Stimulated activated CD4-positive, alpha-beta T cell treated with anti-CD3 and anti-CD28 coated beads, Interleukin-4, amount 100 ng/mL, for 1 hour (primary cell): ENCODE data around the gene AHSG.
A peak's percentile ranks its signal among the peaks of the same experiment; 100 is the strongest.

Experiments
- DNase-seq: peaks from one replicate; pipeline ENCODE4 v3.0.0-alpha.2; 2020

The AHSG gene

GRCh38 chr3:186594591-186595113 lies 18.2 kb upstream of the AHSG start:
- no peak for DNase-seq

DNA sequence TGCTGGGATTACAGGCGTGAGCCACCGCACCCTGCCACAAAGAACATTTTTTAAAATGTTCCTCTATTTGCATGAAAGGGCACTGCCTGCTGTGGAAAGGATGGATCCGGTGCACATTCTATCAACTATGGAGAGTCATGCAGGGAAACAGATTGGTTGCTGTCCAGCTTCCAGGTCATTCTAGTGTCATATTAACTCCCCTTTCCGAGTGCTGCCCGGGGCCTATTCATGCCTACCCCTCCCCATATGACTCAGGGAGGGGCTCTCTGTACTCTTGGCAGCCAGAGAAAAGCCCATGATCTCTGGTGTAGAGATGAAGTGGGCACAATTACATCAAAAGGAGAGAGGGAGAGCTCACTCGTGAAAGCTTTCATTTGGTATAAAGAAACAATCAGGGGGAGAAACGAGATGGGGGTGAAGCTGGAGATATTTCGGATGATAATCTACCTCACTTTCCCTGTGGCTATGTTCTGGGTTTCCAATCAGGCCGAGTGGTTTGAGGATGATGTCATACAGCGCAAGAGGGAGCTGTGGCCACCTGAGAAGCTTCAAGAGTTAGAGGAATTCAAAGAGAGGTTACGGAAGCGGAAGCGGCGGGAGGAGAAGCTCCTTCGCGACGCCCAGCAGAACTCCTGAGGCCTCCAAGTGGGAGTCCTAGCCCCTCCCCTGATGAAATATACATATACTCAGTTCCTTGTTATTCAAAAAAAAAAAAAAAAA lies 16.1 kb upstream of the AHSG start:
- DNase-seq = no peak

DNA sequence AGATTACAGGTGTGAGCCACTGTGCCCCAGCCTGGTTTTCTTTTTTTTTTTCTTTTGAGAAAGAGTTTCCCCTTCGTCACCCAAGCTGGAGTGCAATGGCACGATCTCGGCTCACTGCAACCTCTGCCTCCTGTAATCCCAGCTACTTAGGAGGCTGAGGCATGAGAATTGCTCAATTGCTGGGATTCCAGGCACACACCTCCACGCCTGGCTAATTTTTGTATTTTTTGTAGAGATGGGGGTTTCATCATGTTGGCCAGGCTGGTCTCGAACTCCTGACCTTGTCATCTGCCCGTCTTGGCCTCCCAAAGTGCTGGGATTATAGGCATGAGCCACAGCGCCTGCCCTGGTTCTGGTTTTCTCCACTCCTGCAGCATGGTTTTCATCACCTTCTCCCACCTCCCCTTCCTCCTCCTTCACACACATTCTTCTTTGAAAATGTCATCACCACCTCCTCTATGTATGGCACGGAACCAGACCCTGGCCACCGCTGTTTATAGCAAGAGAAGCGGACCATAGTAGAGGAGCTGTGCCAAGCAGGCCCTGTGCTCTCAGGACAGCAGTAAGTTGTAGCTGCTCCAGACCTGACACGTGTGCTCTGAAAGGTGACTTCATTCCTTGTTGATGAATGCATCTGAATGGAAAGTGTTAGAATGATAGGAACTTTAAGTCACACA lies 14.6 kb upstream of the AHSG start:
- DNase-seq = no peak

DNA sequence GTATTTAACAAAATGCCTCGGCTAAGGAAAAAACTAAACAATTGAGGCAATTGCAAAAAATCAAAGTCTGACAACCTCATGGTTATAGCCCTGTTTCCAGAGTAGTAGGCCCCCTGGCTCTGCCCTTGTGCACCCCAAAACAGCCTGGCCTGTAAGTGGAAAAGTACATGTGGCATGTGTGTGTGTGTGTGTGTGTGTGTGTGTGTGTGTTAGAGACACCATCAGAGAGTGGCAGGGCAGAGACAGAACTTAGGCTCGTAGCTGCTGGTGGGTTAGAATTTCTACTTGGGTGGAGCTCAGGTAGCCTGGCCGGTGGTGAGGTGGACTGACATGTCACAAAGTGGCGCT lies 14.1 kb upstream of the AHSG start:
- DNase-seq = no peak

DNA sequence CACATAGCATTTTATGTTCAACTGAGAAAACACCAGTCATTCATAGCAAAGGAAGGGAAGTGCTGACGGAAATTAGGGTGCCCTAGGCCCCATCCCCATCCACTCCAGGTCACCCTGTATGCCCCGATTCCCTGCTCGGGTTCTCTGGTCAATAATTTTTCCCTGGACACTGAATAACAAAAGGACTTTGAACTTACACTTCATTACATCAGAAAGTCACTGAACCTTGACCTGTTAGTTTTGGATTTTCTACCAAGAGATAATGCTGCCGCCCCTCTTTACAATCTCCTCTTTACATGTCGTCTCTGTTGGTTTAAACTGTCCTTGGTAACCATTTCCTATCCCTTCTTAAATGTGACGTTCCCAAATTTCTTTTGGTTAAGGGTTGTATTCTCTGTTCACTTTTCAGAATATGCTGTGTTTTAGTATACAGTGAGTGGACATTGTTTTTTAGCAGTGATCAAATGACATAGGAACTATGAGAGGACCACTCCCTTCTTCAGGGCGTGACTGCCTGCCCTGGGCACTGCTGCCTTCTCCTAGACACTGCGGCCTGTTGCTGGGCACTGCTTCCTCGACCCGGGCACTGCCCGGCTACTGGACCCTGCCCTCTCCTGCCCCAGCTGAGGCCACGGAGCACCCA lies 13.6 kb upstream of the AHSG start:
- no peak for DNase-seq

- DNase-seq = no peak
These were observed 13.1 kb upstream of the AHSG start for GRCh38 chr3:186599785-186600166.

GRCh38 chr3:186600896-186601295 lies 12.0 kb upstream of the AHSG start:
- DNase-seq = no peak

DNA sequence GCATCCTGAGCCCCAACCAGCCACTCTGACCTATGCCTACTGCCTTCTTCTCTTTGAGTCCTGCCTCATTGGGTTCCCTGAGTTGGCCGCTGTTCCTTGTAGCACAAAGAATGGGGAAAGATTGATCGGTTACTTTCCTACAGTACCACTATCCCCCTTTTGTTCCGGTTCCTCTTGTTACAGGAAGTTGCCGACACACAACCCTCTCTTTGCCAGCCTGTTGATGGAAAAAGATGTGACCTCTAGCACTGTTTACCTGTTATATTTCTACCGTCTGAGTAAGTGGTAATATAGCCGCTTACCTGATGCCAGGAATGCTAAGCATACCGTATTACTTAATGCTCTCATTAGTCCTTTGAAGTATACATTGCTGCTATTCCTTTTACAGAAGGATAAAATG lies 9.7 kb upstream of the AHSG start:
- DNase-seq = no peak

DNA sequence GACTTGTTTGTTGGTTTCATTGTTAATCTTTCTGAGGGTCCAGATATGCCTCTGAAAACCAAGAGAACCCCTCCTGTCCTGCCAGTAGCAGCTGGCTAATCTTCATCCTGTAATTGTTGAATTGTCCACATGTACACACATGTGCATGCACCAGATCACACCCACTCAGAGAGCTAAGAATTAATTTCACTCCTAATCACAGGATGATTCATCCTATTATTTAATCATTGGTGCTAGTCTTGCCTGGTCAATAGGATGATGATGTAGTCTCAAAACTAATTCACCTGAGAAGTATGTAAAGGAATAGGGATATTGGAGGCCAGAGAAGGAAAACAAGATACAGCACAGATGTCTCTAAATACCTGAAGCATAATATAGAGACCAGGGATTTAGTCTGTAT lies 7.8 kb upstream of the AHSG start:
- no peak for DNase-seq

GRCh38 chr3:186605561-186606545 lies 7.0 kb upstream of the AHSG start:
- no peak for DNase-seq

DNA sequence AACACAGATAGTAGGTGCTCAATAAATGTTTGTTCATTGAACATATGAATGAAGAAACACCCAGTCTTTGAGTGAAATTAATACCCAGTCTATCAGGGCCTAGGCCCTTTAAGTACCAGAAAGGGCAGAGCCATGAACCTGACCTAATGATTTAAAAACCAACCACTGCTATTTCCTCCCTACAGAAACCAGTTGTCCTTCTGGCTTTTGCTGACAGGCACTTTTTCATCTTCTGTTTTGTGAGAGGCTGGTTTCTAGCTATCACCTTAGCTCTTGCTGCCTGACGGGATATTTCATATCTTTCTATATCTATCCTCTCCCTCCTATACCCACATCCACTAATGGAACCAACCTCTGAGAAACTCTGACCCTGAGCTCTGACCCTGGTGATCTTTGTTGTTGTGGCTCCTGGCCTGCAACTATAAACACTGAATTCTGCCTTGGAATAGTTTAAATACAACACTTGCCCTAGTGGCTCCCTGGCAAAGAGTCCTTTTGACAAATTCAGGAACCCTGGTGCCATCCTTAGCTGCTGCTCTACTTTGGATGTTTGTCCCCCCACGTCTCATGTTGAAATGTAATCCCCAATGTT lies 4.1 kb upstream of the AHSG start:
- DNase-seq = no peak

DNA sequence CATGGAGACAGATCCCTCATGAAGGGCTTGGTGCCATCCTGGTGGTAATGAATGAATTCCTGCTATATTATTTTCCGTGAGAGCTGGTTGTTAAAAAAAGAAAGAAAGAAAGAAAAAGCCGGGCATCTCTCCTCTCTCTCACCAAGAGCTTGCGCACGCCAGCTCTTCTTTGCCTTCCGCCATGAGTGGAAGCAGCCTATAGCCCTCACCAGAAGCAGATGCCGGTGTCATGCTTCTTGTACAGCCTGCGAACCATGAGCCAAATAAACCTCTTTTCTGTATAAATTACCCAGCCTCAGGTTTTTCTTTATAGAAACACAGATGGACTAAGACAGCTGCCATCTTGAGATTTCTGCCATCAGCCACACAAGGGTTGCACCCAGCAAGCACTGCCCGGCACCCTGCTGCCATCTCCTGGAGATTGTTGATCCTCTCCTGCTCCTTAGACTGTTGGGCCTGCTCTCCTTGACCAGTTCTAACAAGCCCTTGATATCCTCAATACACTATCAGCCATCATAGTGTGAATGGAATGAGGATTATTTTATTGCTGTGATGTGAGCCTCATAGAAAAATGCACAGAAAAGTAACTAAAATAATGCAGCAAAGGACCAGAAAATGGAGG lies 3.5 kb upstream of the AHSG start:
- no peak for DNase-seq

GRCh38 chr3:186612065-186612464 lies 795 bp upstream of the AHSG start:
- DNase-seq = no peak

GRCh38 chr3:186613637-186614265 lies 891 bp downstream of the AHSG start:
- no peak for DNase-seq

- DNase-seq = no peak
These were observed 1.4 kb downstream of the AHSG start for GRCh38 chr3:186614266-186614596.

DNA sequence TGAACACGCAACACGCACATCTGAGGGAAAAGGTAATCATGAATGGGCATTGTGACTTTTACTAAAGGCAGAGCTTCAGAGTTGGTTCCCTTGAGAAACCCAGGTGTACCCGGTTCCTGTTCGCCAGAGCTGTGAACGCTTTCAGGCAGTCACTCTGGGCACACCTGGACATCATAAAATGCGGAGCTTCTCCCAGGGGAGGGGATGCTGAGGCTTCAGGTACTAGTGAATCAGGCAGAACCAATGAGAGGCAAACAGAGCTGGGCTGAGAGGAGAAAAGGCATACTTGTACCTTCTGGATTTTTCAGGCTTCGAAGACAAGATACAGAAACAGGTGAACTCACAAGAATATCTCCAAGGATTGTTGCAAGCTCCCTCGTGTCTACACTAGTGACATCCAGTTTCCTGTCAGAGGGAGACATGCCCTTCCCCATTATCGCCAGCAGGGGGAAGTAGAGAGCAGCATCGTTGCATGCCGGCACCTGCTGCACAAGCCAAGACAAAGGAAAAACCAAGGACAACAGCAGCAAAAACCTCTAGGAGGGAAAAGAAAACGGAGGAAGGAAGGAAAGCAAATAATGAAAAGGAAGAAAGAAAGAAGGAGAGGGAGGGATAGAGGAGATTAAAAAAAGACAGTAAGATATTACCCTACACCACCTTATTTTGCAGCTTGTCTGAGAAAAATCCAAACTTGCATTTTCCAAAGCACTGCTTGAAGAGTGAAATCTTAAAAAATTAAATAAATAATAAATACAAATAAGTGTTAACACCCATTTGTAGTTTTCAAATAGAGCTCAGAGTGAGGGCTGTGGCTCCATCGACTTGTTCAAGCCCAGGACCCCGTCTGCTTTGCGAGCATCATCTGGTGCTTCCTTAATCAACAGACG lies 2.0 kb downstream of the AHSG start:
- peak; percentile 71 for DNase-seq

- no peak for DNase-seq
These were observed 3.4 kb downstream of the AHSG start for GRCh38 chr3:186616299-186616617.

DNA sequence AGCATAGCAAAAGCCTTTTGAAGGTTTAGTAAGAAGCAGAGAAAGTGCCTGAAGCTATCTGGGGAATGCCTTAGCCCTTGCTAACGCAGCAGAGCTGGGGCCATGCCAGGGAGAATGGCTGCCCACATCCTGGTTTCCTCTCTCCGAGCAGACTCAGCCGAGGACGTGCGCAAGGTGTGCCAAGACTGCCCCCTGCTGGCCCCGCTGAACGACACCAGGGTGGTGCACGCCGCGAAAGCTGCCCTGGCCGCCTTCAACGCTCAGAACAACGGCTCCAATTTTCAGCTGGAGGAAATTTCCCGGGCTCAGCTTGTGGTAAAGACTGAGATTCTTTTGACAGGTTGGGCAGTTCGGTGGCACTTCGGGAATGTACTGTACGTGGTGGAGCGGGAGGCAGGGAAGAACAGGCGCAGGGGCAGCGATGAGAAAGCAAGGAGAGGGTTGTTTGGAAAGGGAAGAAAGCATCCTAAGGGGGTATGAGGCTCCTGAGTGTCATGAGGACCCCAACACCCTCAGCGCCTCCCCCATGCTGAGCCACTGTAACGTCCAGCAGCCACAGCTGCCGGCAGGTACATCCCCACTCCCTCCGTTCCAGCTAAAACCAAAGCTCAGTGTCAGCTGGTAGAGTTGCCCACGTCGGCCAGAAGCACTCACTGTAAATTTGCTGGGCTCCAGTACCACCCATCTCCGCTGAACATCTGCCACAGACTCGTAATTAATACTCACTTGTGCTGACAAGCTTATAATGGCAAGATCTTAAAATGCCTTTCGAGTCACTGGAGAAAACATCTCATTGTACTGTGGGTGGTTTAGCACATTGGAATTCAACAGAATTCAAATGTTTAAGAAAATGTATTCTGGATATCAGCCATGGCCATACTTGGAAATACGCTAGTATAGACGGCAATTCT lies 4.4 kb downstream of the AHSG start:
- peak; percentile 85 for DNase-seq

DNA sequence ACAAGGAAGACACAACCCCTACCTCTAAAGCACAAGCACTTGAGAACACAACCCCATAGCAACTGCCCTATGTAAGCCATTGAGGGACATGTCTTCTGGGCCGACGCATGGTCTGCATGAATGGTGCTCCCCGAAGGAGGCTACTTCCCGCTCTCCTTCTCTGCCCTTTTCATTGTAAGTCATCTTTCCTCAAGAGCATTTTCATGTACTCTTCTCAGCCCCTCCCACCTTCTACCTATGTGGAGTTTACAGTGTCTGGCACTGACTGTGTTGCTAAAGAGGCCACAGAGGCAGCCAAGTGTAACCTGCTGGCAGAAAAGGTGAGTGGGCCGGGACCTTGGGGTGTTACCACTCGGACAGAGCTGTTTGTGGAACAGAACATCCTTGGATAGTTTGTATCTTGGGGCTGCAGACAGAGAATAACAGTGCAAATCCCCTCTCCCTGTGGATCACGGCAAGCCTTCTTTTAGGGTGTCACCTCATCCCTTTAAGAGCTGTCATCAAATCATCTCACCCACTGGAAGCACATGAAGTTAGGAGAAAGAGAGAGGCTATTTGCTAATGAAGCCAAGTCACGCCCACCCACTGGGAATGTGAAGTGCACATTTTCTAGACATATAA lies 5.6 kb downstream of the AHSG start:
- DNase-seq = no peak
